Measurements from ENCODE around the gene NEURL3. TPM values are rescaled to one million over a fixed set of nuclear protein-coding genes. Genes with fewer than 3 reads are reported as not detected.

NEURL3 gene
- total and polyA plus RNA-seq, 2 experiments from 2014 or later = 1.8 to 8.1 TPM

DNA sequence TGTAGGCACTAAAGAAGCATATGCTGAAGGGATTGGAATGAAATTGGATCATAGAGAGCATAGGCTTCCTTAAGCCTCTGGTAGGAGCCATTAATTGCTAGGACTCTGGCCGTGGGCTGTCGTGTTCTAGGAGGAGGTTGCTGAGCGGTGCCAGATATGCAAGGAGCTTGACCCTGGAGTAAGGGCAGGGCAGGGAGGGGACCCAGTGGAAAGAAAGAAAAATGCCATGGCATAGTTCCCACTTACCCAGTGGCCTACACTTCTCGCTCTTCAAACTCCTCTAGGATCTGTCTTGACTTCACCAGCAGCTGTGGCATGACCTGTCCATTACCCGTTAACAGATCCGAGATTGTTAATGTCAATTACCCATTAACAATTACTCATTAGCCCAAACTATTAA, 53.1 kb downstream of the NEURL3 start:
- Histone ChIP-seq H3K27ac (no peak overlapping the region), H3K4me1 (ENCODE audit: insufficient read depth) (no peaks in the 10 kb centered on the region), H3K4me2 (no peak overlapping the region), H4K20me1 (ENCODE audit: insufficient read depth, poor library complexity, severe bottlenecking) (no peaks in the 10 kb centered on the region), H3K9me3 (ENCODE audit: low read depth) (no peaks in the 10 kb centered on the region), H3K9me2 (replicated peaks; ENCODE audit: insufficient read depth) (no peaks in the 10 kb centered on the region), H3K4me3 (no peak overlapping the region), H3K36me3 (replicated peaks; ENCODE audit: insufficient read depth, low read depth) (no peaks in the 10 kb centered on the region), H3K27me3 (no peaks in the 10 kb centered on the region), H2AFZ (no peak overlapping the region), H3K79me2 (no peaks in the 10 kb centered on the region)
- DNase-seq (ENCODE audit: low spot score) = no peak
- WGBS (ENCODE audit: low lambda C conversion rate, missing lambda C conversion rate) = 94% methylated on average over 6 of the region's 6 CpGs
- TF ChIP-seq EZH2phosphoT487 (IDR thresholded peaks at IDR 0.05; ENCODE audit: low read depth, severe bottlenecking, unreplicated experiment) (no peak), EZH2 (IDR thresholded peaks at IDR 0.05; ENCODE audit: borderline replicate concordance) (no peak)
- TF ChIP-seq, protein P1, sequence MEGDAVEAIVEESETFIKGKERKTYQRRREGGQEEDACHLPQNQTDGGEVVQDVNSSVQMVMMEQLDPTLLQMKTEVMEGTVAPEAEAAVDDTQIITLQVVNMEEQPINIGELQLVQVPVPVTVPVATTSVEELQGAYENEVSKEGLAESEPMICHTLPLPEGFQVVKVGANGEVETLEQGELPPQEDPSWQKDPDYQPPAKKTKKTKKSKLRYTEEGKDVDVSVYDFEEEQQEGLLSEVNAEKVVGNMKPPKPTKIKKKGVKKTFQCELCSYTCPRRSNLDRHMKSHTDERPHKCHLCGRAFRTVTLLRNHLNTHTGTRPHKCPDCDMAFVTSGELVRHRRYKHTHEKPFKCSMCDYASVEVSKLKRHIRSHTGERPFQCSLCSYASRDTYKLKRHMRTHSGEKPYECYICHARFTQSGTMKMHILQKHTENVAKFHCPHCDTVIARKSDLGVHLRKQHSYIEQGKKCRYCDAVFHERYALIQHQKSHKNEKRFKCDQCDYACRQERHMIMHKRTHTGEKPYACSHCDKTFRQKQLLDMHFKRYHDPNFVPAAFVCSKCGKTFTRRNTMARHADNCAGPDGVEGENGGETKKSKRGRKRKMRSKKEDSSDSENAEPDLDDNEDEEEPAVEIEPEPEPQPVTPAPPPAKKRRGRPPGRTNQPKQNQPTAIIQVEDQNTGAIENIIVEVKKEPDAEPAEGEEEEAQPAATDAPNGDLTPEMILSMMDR (IDR thresholded peaks at IDR 0.05; ENCODE audit: poor library complexity) = no peak

DNA sequence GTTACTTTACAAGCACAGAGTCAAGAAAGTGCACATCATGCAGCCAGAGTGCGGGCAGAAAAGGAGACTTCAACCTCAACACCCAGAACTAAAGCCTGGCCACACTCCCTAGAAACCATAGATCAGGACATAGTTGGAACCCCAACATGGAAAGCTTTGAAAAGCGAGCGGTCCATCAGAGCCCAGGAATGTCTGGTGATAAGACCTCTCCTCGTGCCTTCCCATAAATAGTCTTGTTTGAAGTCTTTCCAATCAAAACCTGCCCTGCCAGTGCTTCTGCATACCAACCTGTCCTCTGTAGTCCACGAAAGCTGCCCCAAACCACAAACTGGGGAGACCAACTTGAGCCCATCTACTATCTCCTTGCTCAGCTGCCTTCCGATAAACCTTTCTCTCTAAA, 55.5 kb downstream of the NEURL3 start:
- no peak for TF ChIP-seq EZH2phosphoT487 (IDR thresholded peaks at IDR 0.05; ENCODE audit: low read depth, severe bottlenecking, unreplicated experiment)
- TF ChIP-seq, protein P1 (IDR thresholded peaks at IDR 0.05; ENCODE audit: poor library complexity) = no peak
- no peak for TF ChIP-seq EZH2 (IDR thresholded peaks at IDR 0.05; ENCODE audit: borderline replicate concordance)
- DNase-seq (ENCODE audit: low spot score) = no peak
- 60% methylated on average over 6 of the region's 6 CpGs for WGBS (ENCODE audit: low lambda C conversion rate, missing lambda C conversion rate)
- no peaks in the 10 kb centered on the region for H3K4me1 ChIP-seq (ENCODE audit: insufficient read depth)
- no peaks in the 10 kb centered on the region for H3K9me3 ChIP-seq (ENCODE audit: low read depth)
- no peaks in the 10 kb centered on the region for H3K27me3 ChIP-seq
- H3K36me3 ChIP-seq (replicated peaks; ENCODE audit: insufficient read depth, low read depth) = no peaks in the 10 kb centered on the region
- H3K4me2 ChIP-seq = no peak overlapping the region
- no peak overlapping the region for H2AFZ ChIP-seq
- no peaks in the 10 kb centered on the region for H3K79me2 ChIP-seq
- H4K20me1 ChIP-seq (ENCODE audit: insufficient read depth, poor library complexity, severe bottlenecking) = no peaks in the 10 kb centered on the region
- H3K4me3 ChIP-seq = no peak overlapping the region
- no peaks in the 10 kb centered on the region for H3K9me2 ChIP-seq (replicated peaks; ENCODE audit: insufficient read depth)
- no peak overlapping the region for H3K27ac ChIP-seq

DNA sequence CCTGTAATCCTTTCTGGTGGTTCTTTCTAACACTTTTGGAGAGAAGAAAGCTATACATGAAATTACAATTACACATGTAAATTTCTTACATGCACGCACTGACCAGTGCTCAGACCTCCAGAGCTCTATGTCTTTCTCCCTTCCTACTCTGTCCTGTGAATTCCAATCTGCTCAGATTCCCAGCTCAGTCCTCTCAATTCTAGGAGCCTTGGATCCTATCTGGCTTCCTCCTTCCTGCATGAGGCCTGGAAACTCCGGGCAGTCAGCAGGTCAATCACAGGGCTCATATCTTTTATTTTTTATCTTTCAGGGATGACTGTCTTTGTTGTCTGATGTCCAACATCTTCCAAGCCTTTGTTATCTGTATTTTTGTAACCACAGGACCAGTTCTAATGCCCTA, 56.0 kb downstream of the NEURL3 start:
- H3K79me2 ChIP-seq = no peaks in the 10 kb centered on the region
- TF ChIP-seq, protein P1 (IDR thresholded peaks at IDR 0.05; ENCODE audit: poor library complexity) = no peak
- TF ChIP-seq EZH2 (IDR thresholded peaks at IDR 0.05; ENCODE audit: borderline replicate concordance) (no peak), EZH2phosphoT487 (IDR thresholded peaks at IDR 0.05; ENCODE audit: low read depth, severe bottlenecking, unreplicated experiment) (no peak)
- H3K27ac ChIP-seq = no peak overlapping the region
- H3K4me2 ChIP-seq = no peak overlapping the region
- no peaks in the 10 kb centered on the region for H3K9me2 ChIP-seq (replicated peaks; ENCODE audit: insufficient read depth)
- no peak overlapping the region for H3K4me3 ChIP-seq
- WGBS (ENCODE audit: low lambda C conversion rate, missing lambda C conversion rate) = 65% methylated on average over 2 of the region's 2 CpGs
- H3K36me3 ChIP-seq (replicated peaks; ENCODE audit: insufficient read depth, low read depth) = no peaks in the 10 kb centered on the region
- no peak for DNase-seq (ENCODE audit: low spot score)
- no peaks in the 10 kb centered on the region for H4K20me1 ChIP-seq (ENCODE audit: insufficient read depth, poor library complexity, severe bottlenecking)
- H3K27me3 ChIP-seq = no peaks in the 10 kb centered on the region
- no peak overlapping the region for H2AFZ ChIP-seq
- H3K9me3 ChIP-seq (ENCODE audit: low read depth) = no peaks in the 10 kb centered on the region
- H3K4me1 ChIP-seq (ENCODE audit: insufficient read depth) = no peaks in the 10 kb centered on the region

DNA sequence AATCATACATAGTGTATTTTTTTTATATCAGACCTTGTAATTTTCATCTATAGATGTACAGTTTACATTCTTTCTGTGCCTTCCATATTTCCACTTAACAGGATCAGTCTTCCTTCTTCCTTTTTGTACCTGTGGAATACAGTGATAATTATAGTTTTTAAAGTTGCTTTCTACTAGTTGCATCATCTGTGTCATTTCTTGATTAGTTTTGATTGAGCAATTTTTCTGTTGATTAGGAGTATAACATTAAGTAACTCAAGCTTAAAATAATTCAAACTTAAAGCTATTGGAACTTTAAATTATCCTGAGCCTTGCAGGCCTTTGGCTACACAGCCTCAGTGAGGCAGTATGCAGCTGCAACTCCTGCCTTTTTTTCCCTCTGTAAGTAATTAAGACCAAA, 57.4 kb downstream of the NEURL3 start:
- Histone ChIP-seq H3K4me1 (ENCODE audit: insufficient read depth) (no peaks in the 10 kb centered on the region), H3K79me2 (no peaks in the 10 kb centered on the region), H3K9me3 (ENCODE audit: low read depth) (no peaks in the 10 kb centered on the region), H3K9me2 (replicated peaks; ENCODE audit: insufficient read depth) (no peaks in the 10 kb centered on the region), H3K27me3 (no peaks in the 10 kb centered on the region), H3K4me2 (no peak overlapping the region), H2AFZ (no peak overlapping the region), H3K36me3 (replicated peaks; ENCODE audit: insufficient read depth, low read depth) (no peaks in the 10 kb centered on the region), H3K4me3 (no peak overlapping the region), H3K27ac (no peak overlapping the region), H4K20me1 (ENCODE audit: insufficient read depth, poor library complexity, severe bottlenecking) (no peaks in the 10 kb centered on the region)
- TF ChIP-seq EZH2 (IDR thresholded peaks at IDR 0.05; ENCODE audit: borderline replicate concordance) = no peak
- DNase-seq (ENCODE audit: low spot score) = no peak

Other genes with a start within 250 kb of the NEURL3 start
- 32.5 and 33.6 TPM in 2 replicates for gene TMEM127, start 239.4 kb downstream of the NEURL3 start, total RNA-seq
- 44.4 and 44.5 TPM in 2 replicates for gene TMEM127, start 239.4 kb downstream of the NEURL3 start, polyA plus RNA-seq
- 90.1 and 96.4 TPM in 2 replicates for gene CIAO1, start 239.1 kb downstream of the NEURL3 start, total RNA-seq
- gene CIAO1, start 239.1 kb downstream of the NEURL3 start, polyA plus RNA-seq = 66.9 and 71.2 TPM in 2 replicates
- 56.3 and 60.9 TPM in 2 replicates for gene SNRNP200, start 199.8 kb downstream of the NEURL3 start, total RNA-seq
- 59.8 and 64.1 TPM in 2 replicates for gene SNRNP200, start 199.8 kb downstream of the NEURL3 start, polyA plus RNA-seq
- gene ITPRIPL1, start 180.0 kb downstream of the NEURL3 start, total RNA-seq = 2.0 TPM in 2 replicates
- gene ITPRIPL1, start 180.0 kb downstream of the NEURL3 start, polyA plus RNA-seq = 0.83 and 1.9 TPM in 2 replicates
- 5.0 and 6.6 TPM in 2 replicates for gene NCAPH, start 169.6 kb downstream of the NEURL3 start, total RNA-seq
- 3.5 and 7.0 TPM in 2 replicates for gene NCAPH, start 169.6 kb downstream of the NEURL3 start, polyA plus RNA-seq
- gene ARID5A, start 31.4 kb upstream of the NEURL3 start, total RNA-seq = 4.9 and 6.9 TPM in 2 replicates
- gene ARID5A, start 31.4 kb upstream of the NEURL3 start, polyA plus RNA-seq = 11.9 and 13.3 TPM in 2 replicates
- 26.7 and 27.7 TPM in 2 replicates for gene KANSL3, start 133.0 kb upstream of the NEURL3 start, total RNA-seq
- 18.4 and 20.4 TPM in 2 replicates for gene KANSL3, start 133.0 kb upstream of the NEURL3 start, polyA plus RNA-seq
- gene FER1L5, start 137.4 kb upstream of the NEURL3 start, total RNA-seq = 0.10 and 0.28 TPM in 2 replicates
- 0.21 and 0.33 TPM in 2 replicates for gene FER1L5, start 137.4 kb upstream of the NEURL3 start, polyA plus RNA-seq
- gene LMAN2L, start 234.7 kb upstream of the NEURL3 start, total RNA-seq = 35.6 and 44.4 TPM in 2 replicates
- gene LMAN2L, start 234.7 kb upstream of the NEURL3 start, polyA plus RNA-seq = 44.6 and 46.7 TPM in 2 replicates